ENCODE data around the gene ZSCAN20.

DNA sequence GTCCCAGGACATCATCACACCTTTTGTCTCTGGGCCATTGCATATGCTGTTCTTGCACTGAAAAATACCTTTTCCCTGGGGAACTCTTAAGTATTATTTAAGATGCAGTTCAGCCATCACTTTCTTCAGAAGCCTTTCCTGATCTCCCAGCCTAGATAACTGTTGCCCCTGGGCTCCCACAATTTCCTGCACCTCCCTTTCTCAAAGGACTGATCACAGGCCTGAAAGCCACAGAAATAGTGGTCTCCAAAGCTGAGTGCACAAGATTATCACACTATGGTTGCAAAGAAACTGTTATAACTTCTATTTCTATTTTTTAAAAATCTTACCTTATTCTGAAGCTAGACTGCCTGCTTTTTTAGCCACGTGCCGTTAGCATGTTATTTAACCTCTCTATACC, 2.8 kb upstream of the ZSCAN20 start:
- no peak for TF ChIP-seq POLR2A (IDR thresholded peaks at IDR 0.05)
- TF ChIP-seq, protein P1, sequence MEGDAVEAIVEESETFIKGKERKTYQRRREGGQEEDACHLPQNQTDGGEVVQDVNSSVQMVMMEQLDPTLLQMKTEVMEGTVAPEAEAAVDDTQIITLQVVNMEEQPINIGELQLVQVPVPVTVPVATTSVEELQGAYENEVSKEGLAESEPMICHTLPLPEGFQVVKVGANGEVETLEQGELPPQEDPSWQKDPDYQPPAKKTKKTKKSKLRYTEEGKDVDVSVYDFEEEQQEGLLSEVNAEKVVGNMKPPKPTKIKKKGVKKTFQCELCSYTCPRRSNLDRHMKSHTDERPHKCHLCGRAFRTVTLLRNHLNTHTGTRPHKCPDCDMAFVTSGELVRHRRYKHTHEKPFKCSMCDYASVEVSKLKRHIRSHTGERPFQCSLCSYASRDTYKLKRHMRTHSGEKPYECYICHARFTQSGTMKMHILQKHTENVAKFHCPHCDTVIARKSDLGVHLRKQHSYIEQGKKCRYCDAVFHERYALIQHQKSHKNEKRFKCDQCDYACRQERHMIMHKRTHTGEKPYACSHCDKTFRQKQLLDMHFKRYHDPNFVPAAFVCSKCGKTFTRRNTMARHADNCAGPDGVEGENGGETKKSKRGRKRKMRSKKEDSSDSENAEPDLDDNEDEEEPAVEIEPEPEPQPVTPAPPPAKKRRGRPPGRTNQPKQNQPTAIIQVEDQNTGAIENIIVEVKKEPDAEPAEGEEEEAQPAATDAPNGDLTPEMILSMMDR (IDR thresholded peaks at IDR 0.05), result no peak

All from Peyer's patch (tissue), 4 donors.